GM12878 (cell line): ENCODE results near the gene AEBP2. TPM values are rescaled to one million over a fixed set of nuclear protein-coding genes. Genes with fewer than 3 reads are reported as not detected.

ENCODE experiments used
- ATAC-seq: fragments of 200-7000 bp; cut with Tn5 transposase; 3 replicates; pipeline ENCODE4 v1.9.1; 2020; ENCODE audit warnings: mild to moderate bottlenecking, moderate library complexity
- BruUV-seq: library from RNA; stranded (reverse); fragments of 400-500 nt; replicated peaks from 2 replicates; lab custom pipeline; 2021; lab: Mats Ljungman, UMichigan
- CTCF ChIA-PET: fragments of 300-600 bp; sonication (Branson Sonifier 250); formaldehyde crosslinking; extraction: SDS; loops from one replicate; lab custom pipeline; 2021; ENCODE audit warnings: inconsistent platforms; lab: Yijun Ruan, JAX
- POLR2A ChIA-PET: fragments of 350-600 bp; formaldehyde crosslinking; extraction: SDS; loops from one replicate; lab custom pipeline; 2021; ENCODE audit warnings: inconsistent platforms; lab: Charles Lee
- RAD21 ChIA-PET: fragments of 300-600 bp; sonication (Branson Sonifier 250); formaldehyde crosslinking; loops from one replicate; lab custom pipeline; 2023; ENCODE audit warnings: antibody characterized with exemption; ENCODE audit not compliant: unreplicated experiment; lab: Charles Lee
- SMC1A ChIA-PET: fragments of 300-600 bp; sonication (Branson Sonifier 250); formaldehyde crosslinking; loops from one replicate; lab custom pipeline; 2023; ENCODE audit not compliant: unreplicated experiment, uncharacterized antibody; lab: Charles Lee
- DNase-seq: peaks from one replicate; pipeline ENCODE4 v3.0.0-alpha.2; 2011; ENCODE audit warnings: low read depth, low spot score
- FAIRE-seq: peaks from 3 replicates; lab custom pipeline; 2011; peaks lifted over from hg19 to GRCh38; lab: Jason Lieb, UNC
- H2AFZ ChIP-seq: 2 replicates; pipeline ENCODE4 v1.6.0; 2011; ENCODE audit warnings: low read depth, low read length, control low read depth; ENCODE audit not compliant: control insufficient read depth
- H3K27ac ChIP-seq: 2 replicates; pipeline ENCODE4 v1.5.1; 2011; ENCODE audit warnings: control low read depth; ENCODE audit not compliant: control insufficient read depth, insufficient read depth
- H3K27me3 ChIP-seq, 2 experiments: replicated peaks in 1 of 2; 2 replicates each; pipeline versions ENCODE4 v1.6.0 to v1.6.1; 2011; ENCODE audit warnings: low read length in 1 of 2; ENCODE audit not compliant: control insufficient read depth in 2 of 2, insufficient read depth in 2 of 2
- H3K36me3 ChIP-seq, 2 experiments: 2 replicates each; pipeline ENCODE4 v1.5.1; 2011; ENCODE audit warnings: low read length in 1 of 2; ENCODE audit not compliant: control insufficient read depth in 2 of 2, insufficient read depth in 2 of 2
- H3K4me1 ChIP-seq: 2 replicates; pipeline ENCODE4 v1.6.1; 2011; ENCODE audit warnings: mild to moderate bottlenecking, low read length, moderate library complexity, mixed read lengths; ENCODE audit not compliant: control insufficient read depth, insufficient read depth
- H3K4me2 ChIP-seq: 2 replicates; pipeline ENCODE4 v1.6.0; 2011; ENCODE audit warnings: control low read depth; ENCODE audit not compliant: control insufficient read depth, insufficient read depth
- H3K4me3 ChIP-seq: fragments of 200-600 bp; sonication (generic); 2 replicates; pipeline ENCODE4 v1.5.1; 2016
- H3K79me2 ChIP-seq: 2 replicates; pipeline ENCODE4 v1.6.0; 2011; ENCODE audit warnings: low read length; ENCODE audit not compliant: control insufficient read depth, insufficient read depth
- H3K9ac ChIP-seq: 2 replicates; pipeline ENCODE4 v1.8.0; 2011; ENCODE audit warnings: low read length, control low read depth, mixed read lengths; ENCODE audit not compliant: control insufficient read depth, insufficient read depth
- H3K9me3 ChIP-seq: replicated peaks from 3 replicates; pipeline ENCODE4 v1.5.1; 2011; ENCODE audit warnings: mild to moderate bottlenecking, low read length; ENCODE audit not compliant: control insufficient read depth, insufficient read depth
- H4K20me1 ChIP-seq: 2 replicates; pipeline ENCODE4 v1.6.0; 2011; ENCODE audit not compliant: control insufficient read depth, insufficient read depth
- ATF7 ChIP-seq: fragments of 450-650 bp; IDR thresholded peaks from 2 replicates; pipeline ENCODE4 v1.6.1; 2016; ENCODE audit warnings: low read depth, mild to moderate bottlenecking
- CHD1 ChIP-seq: IDR thresholded peaks from 2 replicates; pipeline ENCODE4 v1.6.1; 2012; ENCODE audit warnings: low read depth, low read length, improper control_type of control experiment
- CHD2 ChIP-seq: IDR thresholded peaks from 2 replicates; pipeline ENCODE4 v1.6.1; 2011; ENCODE audit warnings: low read depth, low read length, improper control_type of control experiment, borderline replicate concordance
- E2F4 ChIP-seq: IDR thresholded peaks from 2 replicates; pipeline ENCODE4 v1.6.1; 2012; ENCODE audit warnings: low read depth, low read length, improper control_type of control experiment
- EED ChIP-seq: sonication (generic); IDR thresholded peaks from 2 replicates; pipeline ENCODE4 v1.6.1; 2016; ENCODE audit warnings: antibody characterized with exemption, low read depth
- GABPA ChIP-seq: IDR thresholded peaks from 2 replicates; pipeline ENCODE4 v1.6.1; 2014; ENCODE audit warnings: antibody characterized with exemption, low read depth, mild to moderate bottlenecking, inconsistent platforms
- HDGF ChIP-seq: fragments of 450-650 bp; IDR thresholded peaks from 2 replicates; pipeline ENCODE4 v1.6.1; 2016; ENCODE audit warnings: antibody characterized with exemption
- IRF5 ChIP-seq: fragments of 450-650 bp; IDR thresholded peaks from 2 replicates; pipeline ENCODE4 v1.6.1; 2017; ENCODE audit warnings: borderline replicate concordance
- MEF2B ChIP-seq: fragments of 450-650 bp; IDR thresholded peaks from 2 replicates; pipeline ENCODE4 v1.6.1; 2018; ENCODE audit warnings: mild to moderate bottlenecking, moderate library complexity; ENCODE audit not compliant: partially characterized antibody, poor library complexity, severe bottlenecking
- MYB ChIP-seq: fragments of 150-350 bp; IDR thresholded peaks from 2 replicates; pipeline ENCODE4 v1.6.1; 2014; ENCODE audit warnings: mild to moderate bottlenecking, low read depth, low read length, borderline replicate concordance
- NFIC ChIP-seq: IDR thresholded peaks from 2 replicates; pipeline ENCODE4 v1.6.1; 2012; ENCODE audit warnings: low read depth, mild to moderate bottlenecking, inconsistent platforms, low read length, moderate library complexity
- NR2C1 ChIP-seq: fragments of 450-650 bp; IDR thresholded peaks from 2 replicates; pipeline ENCODE4 v1.6.1; 2017; ENCODE audit warnings: antibody characterized with exemption, mild to moderate bottlenecking, moderate library complexity
- NR2F1 ChIP-seq: fragments of 450-650 bp; conservative IDR thresholded peaks from 2 replicates; pipeline ENCODE4 v1.6.1; 2017; ENCODE audit warnings: mild to moderate bottlenecking
- RAD21 ChIP-seq: IDR thresholded peaks from 2 replicates; pipeline ENCODE4 v1.6.1; 2011; ENCODE audit warnings: mild to moderate bottlenecking, low read depth, low read length, moderate library complexity; ENCODE audit not compliant: insufficient read depth
- REST ChIP-seq: IDR thresholded peaks from 2 replicates; pipeline ENCODE4 v1.6.1; 2012; ENCODE audit warnings: mild to moderate bottlenecking, low read depth, low read length
- SMAD1 ChIP-seq: fragments of 450-650 bp; IDR thresholded peaks from 2 replicates; pipeline ENCODE4 v1.6.1; 2018; ENCODE audit warnings: mild to moderate bottlenecking, low read depth; ENCODE audit not compliant: partially characterized antibody
- ZNF274 ChIP-seq: IDR thresholded peaks from one replicate; pipeline ENCODE4 v1.8.0; 2011; ENCODE audit not compliant: insufficient read length, insufficient read depth
- in situ Hi-C: fragments of 300-500 bp; cut with MboI; formaldehyde crosslinking; loops from 9 replicates; pipeline ENCODE4 v1.14.3; 2018; ENCODE audit warnings: mixed read lengths
- intact Hi-C: fragments of 100-400 bp; cut with micrococcal nuclease; formaldehyde crosslinking; loops from one replicate; pipeline ENCODE4 v1.14.2; 2022; ENCODE audit not compliant: unreplicated experiment
- polyA plus RNA-seq, 11 experiments: library from polyadenylated mRNA; depleted of rRNA in 4 of 11; unstranded in 6 of 11; stranded (reverse) in 5 of 11; fragments of >200 nt; fragmentation: Nextera tagmentation in 4 of 11; fragmentation: Illumina TruSeq in 1 of 11; extraction: Ambion mirVana in 4 of 11; extraction: Trizol in 1 of 11; gene quantifications; 1 replicate in 1 of 11; 2 replicates in 10 of 11; pipeline versions ENCODE4 v1.2.1 to v1.2.3, GENCODE V29; 2011 to 2016; ENCODE audit warnings: inconsistent platforms in 2 of 11, missing spikeins in 2 of 11, low read depth in 1 of 11
- total RNA-seq, 4 experiments: library from RNA; depleted of rRNA in 3 of 4; stranded (reverse); fragments of >200 nt in 3 of 4; fragmentation: Illumina TruSeq in 1 of 4; extraction: Trizol in 1 of 4; gene quantifications; 2 replicates each; pipeline versions ENCODE4 v1.2.1 to v1.2.3, GENCODE V29; 2013 to 2021
- TF ChIP-seq, protein P1 (sequence below): fragments of 450-650 bp; IDR thresholded peaks from 2 replicates; pipeline ENCODE4 v1.6.1; 2016; ENCODE audit warnings: mild to moderate bottlenecking

Gene AEBP2
- total and polyA plus RNA-seq, 10 of the 15 experiments (the other 5 are each of a cell fraction or from before 2014, with no cell fraction given), result 17.6 to 126 (median 44.8) TPM

DNA sequence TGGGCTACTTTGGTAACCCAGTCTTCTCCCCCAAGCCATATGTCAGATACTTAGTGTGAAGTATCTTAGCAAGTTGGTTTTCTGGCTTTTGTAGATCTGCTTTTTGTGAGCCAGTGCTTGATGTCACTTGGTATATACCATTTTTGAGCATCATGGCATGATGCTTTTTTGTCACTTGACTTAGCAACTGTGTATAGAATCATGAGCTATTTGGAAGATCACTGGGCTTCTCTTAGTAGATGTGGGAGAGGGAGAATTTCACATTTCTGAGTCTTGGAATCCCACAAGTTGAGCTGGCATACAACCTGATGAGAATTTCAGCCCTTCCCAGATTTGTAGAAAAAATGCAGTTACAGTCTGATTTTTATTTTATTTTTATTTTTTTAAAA is 24.9 kb downstream of the AEBP2 start:
- intact Hi-C loops, result no loop called here
- TF ChIP-seq ATF7 (no peak), EED (no peak), MEF2B (no peak), MYB (no peak), REST (no peak), HDGF (no peak), NFIC (no peak), ZNF274 (no peak), CHD1 (no peak), GABPA (no peak), SMAD1 (no peak), IRF5 (no peak), CHD2 (no peak), E2F4 (no peak), RAD21 (no peak), NR2C1 (no peak), NR2F1 (no peak)
- TF ChIP-seq, protein P1, sequence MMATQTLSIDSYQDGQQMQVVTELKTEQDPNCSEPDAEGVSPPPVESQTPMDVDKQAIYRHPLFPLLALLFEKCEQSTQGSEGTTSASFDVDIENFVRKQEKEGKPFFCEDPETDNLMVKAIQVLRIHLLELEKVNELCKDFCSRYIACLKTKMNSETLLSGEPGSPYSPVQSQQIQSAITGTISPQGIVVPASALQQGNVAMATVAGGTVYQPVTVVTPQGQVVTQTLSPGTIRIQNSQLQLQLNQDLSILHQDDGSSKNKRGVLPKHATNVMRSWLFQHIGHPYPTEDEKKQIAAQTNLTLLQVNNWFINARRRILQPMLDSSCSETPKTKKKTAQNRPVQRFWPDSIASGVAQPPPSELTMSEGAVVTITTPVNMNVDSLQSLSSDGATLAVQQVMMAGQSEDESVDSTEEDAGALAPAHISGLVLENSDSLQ, result no peak

More for the DNA sequence above, 24.9 kb downstream of the AEBP2 start:
- H3K9ac ChIP-seq, result no peak overlapping the region
- H3K27me3 ChIP-seq, result no peaks in the 10 kb centered on the region
- no peak overlapping the region for H3K4me3 ChIP-seq
- H4K20me1 ChIP-seq, result no peaks in the 10 kb centered on the region
- ATAC-seq, result no peak
- peaks cover 39% of the 10 kb centered on the region for H3K79me2 ChIP-seq
- peaks cover 1 to 20% of the 10 kb centered on the region in 2 experiments for H3K36me3 ChIP-seq
- in situ Hi-C loops, result no loop called here
- no peaks in the 10 kb centered on the region; the same call in 2 of the 3 replicates for H3K9me3 ChIP-seq
- ChIA-PET SMC1A (no interaction called here), POLR2A (interaction anchor here (0.6 kb wide), 1 partner anchor 68 kb away, joined by 4 read pairs; no protein-coding TSS in a partner anchor), CTCF (no interaction called here), RAD21 (interaction anchor here (1.1 kb wide), 1 partner anchor 24 kb away, joined by 3 read pairs; no protein-coding TSS in a partner anchor)
- BruUV-seq, result no TSS peak
- H2AFZ ChIP-seq, result no peak overlapping the region
- no peaks in the 10 kb centered on the region; the same call in 1 of the 2 replicates for H3K4me1 ChIP-seq
- no peak overlapping the region for H3K4me2 ChIP-seq
- no peak overlapping the region for H3K27ac ChIP-seq
- DNase-seq, result no peak
- FAIRE-seq, result no peak
